SJSA1 (cell line): Measurements from ENCODE around the gene NSMF. TPM values are rescaled to one million over a fixed set of nuclear protein-coding genes. Genes with fewer than 3 reads are reported as not detected.

Source experiments
- DNase-seq, 2 experiments: peaks; one replicate each; pipeline ENCODE4 v3.0.0-alpha.2; 2015 to 2020; ENCODE audit warnings: low spot score in 2 of 2, low read depth in 1 of 2
- H3K27ac ChIP-seq: fragments of 250-450 bp; sonication (Bioruptor Pico); 2 replicates; pipeline ENCODE4 v1.5.1; 2020; ENCODE audit warnings: mild to moderate bottlenecking, moderate library complexity
- H3K27me3 ChIP-seq: fragments of 250-450 bp; sonication (Bioruptor Pico); replicated peaks from 2 replicates; pipeline ENCODE4 v1.5.1; 2020; ENCODE audit warnings: mild to moderate bottlenecking, moderate library complexity
- H3K36me3 ChIP-seq: fragments of 250-450 bp; sonication (Bioruptor Pico); 2 replicates; pipeline ENCODE4 v1.5.1; 2020; ENCODE audit warnings: mild to moderate bottlenecking
- H3K4me1 ChIP-seq: fragments of 250-450 bp; sonication (Bioruptor Pico); replicated peaks from 2 replicates; pipeline ENCODE4 v1.6.1; 2021; ENCODE audit warnings: mild to moderate bottlenecking
- H3K4me3 ChIP-seq: fragments of 250-450 bp; sonication (Bioruptor Pico); 2 replicates; pipeline ENCODE4 v1.5.1; 2020; ENCODE audit warnings: mild to moderate bottlenecking
- H3K9me3 ChIP-seq: fragments of 250-450 bp; sonication (Bioruptor Pico); replicated peaks from 2 replicates; pipeline ENCODE4 v1.5.1; 2020; ENCODE audit warnings: mild to moderate bottlenecking
- total RNA-seq: library from RNA; depleted of rRNA; stranded (reverse); fragments of >200 nt; shearing (Covaris generic); gene quantifications from 2 replicates; pipeline ENCODE4 v1.2.3, GENCODE V29; 2014; rRNA removed

NSMF gene
- total RNA-seq, 1 experiment from 2014 or later: 17.9 TPM

DNA sequence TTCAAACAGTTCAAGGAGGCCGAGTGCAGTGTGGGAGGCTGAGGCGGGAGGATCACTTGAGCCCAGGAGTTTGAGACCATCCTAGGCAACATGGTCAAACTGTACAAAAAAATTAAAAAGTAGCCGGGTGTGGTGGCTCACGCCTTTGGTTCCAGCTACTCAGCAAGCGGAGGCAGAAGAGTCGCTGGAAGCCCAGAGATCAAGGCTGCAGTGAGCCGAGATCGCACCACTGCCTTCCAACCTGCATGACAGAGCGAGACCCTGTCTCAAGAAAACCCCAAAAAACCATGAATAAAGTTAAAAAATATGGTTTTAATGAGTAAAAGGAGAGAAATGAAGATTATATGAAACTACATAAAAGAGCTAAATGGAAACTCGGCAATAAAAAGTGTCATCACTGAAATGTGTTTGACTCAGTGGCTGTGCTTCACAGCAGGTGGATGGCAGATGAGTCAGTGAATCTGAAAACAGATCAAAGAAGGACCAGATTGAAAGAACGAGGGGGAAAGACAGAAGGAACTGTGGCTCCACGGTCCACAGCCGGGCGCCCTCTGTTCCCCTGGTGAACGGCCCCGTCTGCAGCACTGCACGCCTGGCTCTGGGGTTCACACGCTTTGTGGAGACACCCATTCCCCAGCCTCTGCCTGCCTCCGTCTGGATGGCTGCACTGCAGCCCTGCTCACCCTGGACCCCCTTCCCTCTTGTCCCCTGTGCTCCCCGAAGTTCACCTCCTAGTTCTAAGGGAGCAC, 61.3 kb downstream of the NSMF start:
- no peaks in the 10 kb centered on the region for H3K27me3 ChIP-seq
- H3K27ac ChIP-seq: no peak overlapping the region
- DNase-seq: no peak
- no peaks in the 10 kb centered on the region for H3K36me3 ChIP-seq
- no peaks in the 10 kb centered on the region for H3K4me1 ChIP-seq
- H3K4me3 ChIP-seq: no peak overlapping the region
- no peaks in the 10 kb centered on the region for H3K9me3 ChIP-seq

Other genes with a start within 250 kb of the NSMF start
- not detected in 2 replicates for gene RNF208, start 237.1 kb downstream of the NSMF start, total RNA-seq
- gene CYSRT1, start 234.2 kb downstream of the NSMF start, total RNA-seq: 0.24 TPM in 1 of 2 replicates, not detected in the other
- not detected in 2 replicates for gene RNF224, start 231.8 kb downstream of the NSMF start, total RNA-seq
- not detected in 2 replicates for gene SLC34A3, start 228.4 kb downstream of the NSMF start, total RNA-seq
- gene TUBB4B, start 218.0 kb downstream of the NSMF start, total RNA-seq: 229 and 232 TPM in 2 replicates
- not detected in 2 replicates for gene STPG3, start 208.0 kb downstream of the NSMF start, total RNA-seq
- 35.2 and 41.9 TPM in 2 replicates for gene NELFB, start 204.0 kb downstream of the NSMF start, total RNA-seq
- gene TOR4A, start 181.6 kb downstream of the NSMF start, total RNA-seq: 9.7 and 10.9 TPM in 2 replicates
- 0.97 and 1.2 TPM in 2 replicates for gene NRARP, start 157.1 kb downstream of the NSMF start, total RNA-seq
- gene EXD3, start 36.2 kb downstream of the NSMF start, total RNA-seq: 1.8 and 4.0 TPM in 2 replicates
- gene NOXA1, start 35.9 kb downstream of the NSMF start, total RNA-seq: not detected in 2 replicates
- gene ENTPD8, start 18.0 kb downstream of the NSMF start, total RNA-seq: not detected in 2 replicates
- 0.05 TPM in 1 of 2 replicates, not detected in the other for gene PNPLA7, start 91.1 kb upstream of the NSMF start, total RNA-seq
- 59.5 and 119 TPM in 2 replicates for gene MRPL41, start 92.5 kb upstream of the NSMF start, total RNA-seq
- 11.3 and 18.7 TPM in 2 replicates for gene DPH7, start 119.6 kb upstream of the NSMF start, total RNA-seq
- 20.9 and 32.4 TPM in 2 replicates for gene ZMYND19, start 131.2 kb upstream of the NSMF start, total RNA-seq
- gene ARRDC1, start 146.4 kb upstream of the NSMF start, total RNA-seq: 8.0 and 10.4 TPM in 2 replicates
- 12.9 and 32.0 TPM in 2 replicates for gene EHMT1, start 159.7 kb upstream of the NSMF start, total RNA-seq